Muscle of back (tissue), 11 donors: ENCODE measurements around the gene RDH16. TPM values are rescaled to one million over a fixed set of nuclear protein-coding genes. Genes with fewer than 3 reads are reported as not detected.
"Not testable (repeated sequence)": the region's sequence is repeated elsewhere in the genome, so short reads cannot be mapped to it uniquely, and the experiment has no call there.

Experiments used
- DNase-seq, 3 donors: peaks; one replicate each; pipeline versions ENCODE4 v3.0.0 to v3.0.0-alpha.2; 2013
- polyA plus RNA-seq, 10 donors: library from polyadenylated mRNA; unstranded; fragments of 120-200 nt; gene quantifications; one replicate each; pipeline ENCODE4 v1.2.1, GENCODE V29; 2013; ENCODE audit not compliant: insufficient read length in 10 of 10

Gene RDH16
- polyA plus RNA-seq, 10 donors: 0.10 to 0.64 (median 0.39) TPM

DNA sequence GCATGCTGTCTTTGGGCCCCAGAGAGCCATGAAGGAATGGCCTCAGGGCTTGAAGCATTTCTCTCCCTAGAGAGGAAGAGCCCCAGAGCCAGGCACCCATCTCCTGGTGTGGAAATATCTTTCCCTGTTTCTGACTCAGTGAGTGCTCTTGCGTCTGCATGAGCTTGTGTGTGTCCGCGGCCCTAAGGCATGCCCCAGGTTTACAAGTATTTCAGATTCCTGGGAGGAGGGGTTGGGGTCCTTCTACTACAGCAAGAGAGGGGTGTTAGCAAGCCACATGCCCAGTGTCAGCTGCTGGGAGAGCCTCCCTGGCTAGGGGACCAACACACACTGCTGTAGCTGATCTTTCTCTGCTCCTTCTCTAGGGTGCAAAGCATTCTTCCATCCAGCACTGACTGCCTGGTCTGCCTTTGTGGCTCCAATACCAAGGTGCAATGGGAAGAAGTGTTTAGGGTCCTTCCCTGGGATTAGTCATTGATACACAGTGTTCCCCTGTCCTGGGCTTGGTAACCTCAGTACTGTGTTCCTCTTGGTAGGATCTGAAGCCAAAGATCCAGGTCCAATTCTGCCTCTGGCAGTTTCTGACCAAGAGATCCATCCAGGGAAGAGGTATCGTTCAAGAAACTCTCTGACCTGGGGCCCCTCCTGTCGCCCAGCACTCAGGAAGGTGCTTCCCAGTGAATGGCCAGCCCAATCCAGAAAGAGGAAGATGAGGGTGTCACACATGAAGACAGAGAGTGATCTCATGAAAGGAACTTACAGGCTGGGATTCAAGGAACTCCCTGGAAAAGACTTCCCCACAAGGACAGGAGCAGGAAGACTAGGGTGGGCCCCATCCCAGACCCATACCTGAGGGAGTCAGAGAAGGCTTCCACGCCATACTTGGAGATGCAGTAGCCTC, 3.1 kb downstream of the RDH16 start:
- no peak for DNase-seq

DNA sequence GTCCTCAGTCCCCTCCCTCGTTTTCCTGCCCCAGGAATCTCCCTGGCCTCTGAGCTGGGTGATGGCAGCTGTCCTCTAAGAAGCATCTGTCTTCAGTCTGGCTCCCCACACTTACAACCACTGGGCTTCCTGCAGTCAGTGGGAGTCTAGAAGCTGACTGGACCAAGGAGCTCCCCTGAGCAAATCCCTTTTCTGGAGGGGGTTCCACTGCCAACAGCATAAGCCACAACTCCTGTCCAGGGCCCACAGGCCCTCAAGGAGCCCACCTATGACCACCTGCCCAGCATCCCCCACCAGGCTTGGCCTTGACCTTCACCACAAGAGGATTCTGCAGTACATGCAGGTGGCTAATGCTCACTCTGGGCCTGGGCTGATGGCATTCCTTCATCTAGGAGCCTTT, 4.1 kb downstream of the RDH16 start:
- DNase-seq: no peak

DNA sequence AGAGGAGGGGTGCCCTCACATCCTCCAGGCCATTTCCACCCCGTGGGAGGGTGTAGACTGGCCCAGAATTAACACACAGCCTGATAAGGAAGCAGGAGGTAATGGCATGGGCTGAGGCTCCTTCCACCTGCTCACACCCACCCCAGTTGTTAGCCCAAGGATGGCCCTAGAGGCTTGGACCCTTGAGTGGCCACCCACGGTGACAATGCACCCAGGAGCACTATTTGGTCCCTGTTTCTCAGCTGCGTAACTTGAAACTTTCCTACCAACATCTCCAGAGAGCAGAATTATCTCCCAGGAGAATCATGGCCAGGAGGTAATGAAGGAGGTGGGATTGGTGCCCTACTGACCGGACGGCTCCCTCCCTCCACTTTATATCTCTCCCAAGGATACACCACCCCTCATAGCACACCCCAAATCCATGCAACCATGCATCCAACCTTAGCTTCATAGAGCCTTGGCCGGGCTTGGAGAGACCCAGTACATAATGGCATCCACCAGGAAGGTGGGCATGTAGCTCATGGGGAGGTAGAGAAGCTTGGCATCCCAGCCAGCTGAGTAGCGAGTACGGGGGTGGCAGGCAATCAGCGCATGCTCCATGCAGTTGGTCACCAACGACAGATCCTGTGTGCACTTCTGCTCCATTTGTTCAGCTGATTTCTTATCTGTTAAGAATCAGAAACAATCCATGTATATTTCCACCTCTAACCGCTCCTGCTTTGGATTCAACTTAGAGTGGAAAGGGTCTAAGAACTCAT, 5.6 kb downstream of the RDH16 start:
- DNase-seq: no peak

GRCh38 chr12:56948881-56949280, 8.5 kb downstream of the RDH16 start:
- no peak for DNase-seq

GRCh38 chr12:56948457-56948777, 9.0 kb downstream of the RDH16 start:
- DNase-seq: no peak

DNA sequence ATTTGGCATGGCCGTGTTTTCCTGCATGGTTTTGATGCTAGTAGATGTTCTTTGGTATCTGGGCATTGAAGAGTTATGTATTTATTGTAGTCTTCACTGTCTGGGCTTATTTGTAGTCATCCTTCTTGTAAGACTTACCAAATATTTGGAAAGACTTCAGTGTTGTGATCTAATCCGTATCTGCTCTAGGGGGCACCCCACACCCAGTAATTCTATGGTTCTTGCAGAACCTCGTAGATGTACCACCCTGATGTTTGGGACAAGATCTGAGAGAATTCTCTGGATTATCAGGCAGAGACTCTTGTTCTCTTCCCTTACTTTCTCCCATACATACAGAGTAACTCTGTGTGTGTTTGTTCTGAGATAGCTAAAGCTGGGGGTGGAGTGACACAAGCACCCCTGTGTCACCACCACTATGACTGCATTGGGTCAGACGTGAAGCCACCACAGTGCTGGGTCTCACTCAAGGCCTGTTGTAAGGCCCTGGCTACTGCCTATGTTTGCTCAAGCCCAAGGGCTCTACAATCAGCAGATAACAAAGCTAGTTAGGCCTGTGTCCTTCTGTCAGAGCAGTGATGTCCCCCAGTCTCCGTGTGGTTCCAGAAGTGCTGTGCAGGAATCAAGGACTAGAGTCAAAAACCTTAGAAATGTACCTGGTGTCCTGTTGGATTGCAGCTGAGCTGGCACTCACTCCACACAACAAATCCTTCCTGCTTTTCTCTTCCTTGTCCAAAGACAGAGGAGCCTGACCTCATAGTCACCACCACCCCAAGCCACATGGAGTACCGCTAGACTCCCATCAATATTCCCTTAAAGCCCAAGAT, 9.6 kb downstream of the RDH16 start:
- DNase-seq: no peak

- no peak for DNase-seq
Measured at GRCh38 chr12:56943878-56944277, 13.5 kb downstream of the RDH16 start.

- DNase-seq: not testable (repeated sequence)
Measured at GRCh38 chr12:56943374-56943773, 14.0 kb downstream of the RDH16 start.

- DNase-seq: peak in 2 of 3 donors; percentile 5 to 26
Measured at GRCh38 chr12:56941299-56942017, 15.9 kb downstream of the RDH16 start.

GRCh38 chr12:56940942-56941298, 16.5 kb downstream of the RDH16 start:
- DNase-seq: not testable (repeated sequence)

DNA sequence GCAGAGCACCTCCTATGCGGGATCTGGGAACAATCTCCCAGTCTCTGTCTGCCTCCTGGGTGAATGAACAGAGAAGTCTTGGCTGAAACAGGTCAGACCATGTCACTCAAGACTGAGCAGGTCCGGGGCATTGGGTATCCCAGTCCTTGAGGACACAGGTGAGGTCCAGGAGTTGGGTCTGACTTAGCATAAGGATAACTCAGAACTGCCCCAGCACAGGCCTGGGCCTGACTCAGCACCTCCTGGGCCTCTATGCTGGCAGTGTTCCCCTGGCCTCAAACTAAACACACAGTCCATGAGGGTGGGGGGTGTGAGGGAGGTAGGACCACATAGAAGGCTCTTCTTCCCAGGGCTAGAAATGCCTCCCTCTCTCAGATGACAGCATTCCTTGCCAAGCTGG, 21.7 kb downstream of the RDH16 start:
- no peak for DNase-seq

DNA sequence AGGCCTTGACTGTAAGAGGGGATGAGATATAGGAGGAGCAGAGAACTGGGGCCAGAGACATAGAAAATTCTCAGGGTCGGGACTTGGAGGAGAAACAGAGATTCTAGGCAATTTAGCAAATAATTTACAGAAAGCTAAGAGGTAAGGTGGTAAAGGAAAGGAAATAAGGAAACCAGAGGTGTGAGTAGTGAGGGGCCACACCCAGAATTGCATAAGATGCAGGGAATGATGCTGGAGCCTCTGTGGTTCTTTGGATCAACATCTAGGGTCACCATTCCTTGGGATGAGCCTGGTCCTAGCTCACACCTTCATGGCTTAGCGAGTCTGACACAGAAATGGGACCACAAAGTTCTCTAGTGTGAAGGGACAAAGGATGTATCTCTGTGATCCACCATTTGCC, 22.3 kb downstream of the RDH16 start:
- no peak for DNase-seq

DNA sequence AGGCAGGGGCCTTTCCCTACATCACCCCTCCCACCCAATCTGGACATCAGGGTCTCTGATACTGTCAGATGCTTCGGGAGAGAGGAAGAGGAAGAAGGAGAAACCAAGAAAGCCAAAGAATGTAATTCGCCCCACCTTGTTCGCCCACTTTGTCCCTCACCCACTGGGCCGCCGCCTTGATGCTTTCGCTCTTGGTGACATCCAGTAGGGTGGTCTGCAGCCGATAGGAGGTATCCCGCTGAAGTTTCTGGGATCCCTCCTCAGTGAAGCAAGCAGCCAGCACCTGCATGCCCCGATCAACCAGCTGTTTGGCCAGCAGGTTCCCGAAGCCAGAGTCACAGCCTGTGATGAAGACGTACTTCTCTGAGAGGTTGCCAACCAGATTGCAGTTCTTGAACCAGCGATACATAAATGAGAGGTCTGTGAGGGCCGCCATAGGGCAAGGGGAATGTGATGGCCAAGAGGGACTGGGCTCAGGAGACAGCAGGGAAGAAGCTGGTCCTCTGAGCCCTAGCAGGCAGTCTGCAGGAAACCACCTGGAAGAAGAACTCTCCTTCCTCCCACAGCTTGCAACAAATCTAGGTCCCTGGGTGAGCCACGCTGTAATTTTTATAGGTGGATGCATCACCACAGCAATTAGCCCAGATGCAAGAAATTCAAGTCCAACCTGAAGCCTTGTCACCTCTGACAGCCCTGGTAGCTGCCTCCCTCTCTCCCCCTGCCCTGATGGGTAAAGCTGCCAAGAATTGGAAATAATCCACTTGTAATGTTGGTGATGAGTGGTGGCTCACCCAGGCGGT, 23.4 kb downstream of the RDH16 start, which contains the start of gene SDR9C7:
SDR9C7 (minus strand) TSS at position 583 of the 800 bp plus-strand sequence; CDS start at position 436, 147 bp downstream.
- no peak for DNase-seq

DNA sequence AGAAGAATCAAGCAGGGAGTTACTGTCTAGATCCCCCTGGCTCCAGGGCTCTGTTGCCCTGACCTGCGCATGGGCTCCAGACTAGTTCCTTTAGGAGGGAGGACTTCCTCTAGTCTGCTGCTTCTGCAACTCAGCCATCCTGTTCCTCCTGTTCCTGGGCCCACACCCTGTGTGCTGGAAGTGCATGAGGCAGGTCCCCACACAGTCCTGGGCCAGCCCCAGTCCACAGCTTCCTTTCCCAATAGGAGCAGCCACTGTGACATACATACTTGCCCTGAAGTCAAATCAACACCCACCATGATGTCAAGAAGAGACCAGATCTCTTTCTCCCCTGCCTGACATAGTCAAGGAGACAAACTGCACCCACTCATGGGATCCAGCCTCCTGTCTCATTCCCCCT, 24.5 kb downstream of the RDH16 start:
- DNase-seq: peak in 1 of 3 donors; percentile 15

- DNase-seq: no peak
Measured at GRCh38 chr12:56932146-56932545, 25.3 kb downstream of the RDH16 start.

GRCh38 chr12:56931474-56931978, 25.9 kb downstream of the RDH16 start:
- DNase-seq: peak; percentile 50 to 80 (median 68)

DNA sequence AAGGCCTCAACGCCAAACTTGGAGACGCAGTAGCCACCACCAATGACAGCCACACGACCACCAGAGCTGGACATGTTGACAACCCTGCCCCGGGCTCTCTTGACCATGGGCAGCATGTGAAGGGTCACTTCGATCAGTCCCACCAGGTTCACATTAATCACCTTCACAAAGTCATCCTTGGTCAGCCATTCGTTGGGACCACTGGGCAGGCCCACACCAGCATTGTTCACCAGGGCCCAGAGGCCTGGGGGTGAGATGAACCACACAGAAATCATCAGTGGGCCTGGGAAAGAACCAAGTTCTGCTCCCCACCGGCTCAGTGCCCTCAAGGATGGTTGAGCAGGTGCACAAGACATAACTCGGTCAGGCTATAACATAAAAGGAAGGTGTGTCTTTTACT, 27.2 kb downstream of the RDH16 start:
- DNase-seq: no peak

DNA sequence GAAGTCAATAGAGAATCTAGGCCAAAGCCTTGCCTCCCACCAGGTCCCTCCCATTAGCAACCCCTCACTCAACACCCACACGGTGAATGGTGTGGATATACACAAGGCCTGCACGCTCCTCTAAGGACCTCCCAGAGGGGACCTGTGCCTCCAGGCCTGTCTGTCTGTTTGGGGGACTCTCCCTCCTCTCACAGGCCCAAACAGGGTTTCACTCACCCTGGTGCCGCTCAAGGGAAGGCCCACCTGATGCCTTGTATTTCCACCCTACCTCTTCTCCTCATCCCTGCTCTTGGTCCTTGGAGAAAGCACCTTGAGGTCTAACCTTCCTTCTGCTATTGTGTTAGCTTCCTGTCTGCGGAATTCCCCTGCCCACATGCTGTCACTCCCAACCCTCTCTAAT, 27.6 kb downstream of the RDH16 start:
- no peak for DNase-seq

DNA sequence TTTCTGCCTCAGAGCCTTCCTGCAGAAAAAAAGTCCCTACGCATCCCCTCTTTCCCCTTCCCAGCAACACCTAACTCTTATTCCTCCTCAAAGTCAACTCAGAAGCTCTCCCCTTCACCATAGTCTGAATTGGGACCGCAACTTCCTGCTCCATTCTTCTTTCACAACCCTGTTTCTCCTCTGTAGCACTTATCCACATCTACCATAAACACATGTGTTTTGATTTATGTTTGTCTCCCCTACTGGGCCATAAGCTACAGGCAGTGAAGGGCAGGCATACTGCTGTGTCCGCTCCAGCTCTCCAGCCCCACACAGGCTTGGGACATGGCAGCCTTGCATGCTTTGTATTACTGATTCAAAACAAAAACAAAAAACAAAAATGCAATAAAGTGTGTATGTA, 29.1 kb downstream of the RDH16 start:
- peak in 1 of 3 donors; percentile 6 for DNase-seq

DNA sequence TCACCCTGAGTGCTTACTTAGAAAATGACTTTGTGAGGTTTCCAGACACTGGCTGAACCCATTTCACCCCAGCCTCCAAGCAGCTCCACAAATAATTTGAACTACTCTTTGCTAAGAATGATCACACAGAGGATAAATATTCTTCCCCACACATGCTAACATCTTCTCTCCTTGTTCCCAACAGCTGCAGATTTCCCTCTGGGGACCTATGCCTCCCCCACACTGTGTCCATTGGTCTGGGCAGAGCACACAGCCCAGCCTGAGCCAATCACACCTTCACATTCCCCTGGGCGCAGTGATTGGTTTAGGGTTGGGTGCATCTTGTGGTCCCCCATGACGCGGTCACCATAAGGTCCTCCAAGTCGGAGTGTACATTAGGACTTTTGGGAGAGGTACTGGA, 30.1 kb downstream of the RDH16 start:
- no peak for DNase-seq
